OCI-LY3 (cell line): ENCODE measurements around the gene PEX11G.
"Not testable (repeated sequence)": the region's sequence is repeated elsewhere in the genome, so short reads cannot be mapped to it uniquely, and the experiment has no call there.

Source experiments
- H2AFZ ChIP-seq: fragments of 200-600, 300-600 bp; shearing (Covaris generic); 2 replicates; pipeline ENCODE4 v1.6.0; 2014; ENCODE audit warnings: antibody characterized with exemption, low read depth, low read length
- H3K27ac ChIP-seq: fragments of 200-600, 300-600 bp; sonication (generic); 2 replicates; pipeline ENCODE4 v1.5.1; 2014; ENCODE audit warnings: mild to moderate bottlenecking, low read length, moderate library complexity, mixed read lengths
- H3K27me3 ChIP-seq: fragments of 200-600, 300-600 bp; sonication (generic); 2 replicates; pipeline ENCODE4 v1.6.1; 2014; ENCODE audit warnings: low read depth, low read length, mixed read lengths
- H3K36me3 ChIP-seq: fragments of 200-600, 300-600 bp; sonication (generic); replicated peaks from 2 replicates; pipeline ENCODE3; 2014; ENCODE audit warnings: low read depth, low read length, mixed read lengths
- H3K4me1 ChIP-seq: fragments of 300-600, 200-600 bp; sonication (generic); 2 replicates; pipeline ENCODE4 v1.6.1; 2014; ENCODE audit warnings: low read length, mixed read lengths
- H3K4me2 ChIP-seq: fragments of 200-600, 300-600 bp; sonication (generic); 2 replicates; pipeline ENCODE4 v1.6.1; 2014; ENCODE audit warnings: low read length, mixed read lengths
- H3K4me3 ChIP-seq: fragments of 300-600, 200-600 bp; sonication (generic); 2 replicates; pipeline ENCODE4 v1.5.1; 2014; ENCODE audit warnings: antibody characterized with exemption, mild to moderate bottlenecking, low read length, moderate library complexity
- H3K79me2 ChIP-seq: fragments of 300-600, 200-600 bp; shearing (Covaris generic); 2 replicates; pipeline ENCODE4 v1.6.1; 2014; ENCODE audit warnings: mild to moderate bottlenecking, low read length, mixed read lengths
- H3K9ac ChIP-seq: fragments of 300-600, 200-600 bp; shearing (Covaris generic); 2 replicates; pipeline ENCODE4 v1.6.0; 2014; ENCODE audit warnings: mild to moderate bottlenecking, low read length, moderate library complexity
- H3K9me3 ChIP-seq: fragments of 200-600, 300-600 bp; shearing (Covaris generic); 2 replicates; pipeline ENCODE4 v1.6.1; 2014; ENCODE audit warnings: low read length, mixed read lengths; ENCODE audit not compliant: insufficient read depth
- H4K20me1 ChIP-seq: fragments of 200-600, 300-600 bp; sonication (generic); 2 replicates; pipeline ENCODE4 v1.6.1; 2016; ENCODE audit warnings: low read length, mixed read lengths; ENCODE audit not compliant: insufficient read depth
- EZH2phosphoT487 ChIP-seq: fragments of 200-600 bp; shearing (Covaris generic); IDR thresholded peaks from 2 replicates; pipeline ENCODE4 v1.6.1; 2018; ENCODE audit warnings: antibody characterized with exemption, mixed run types, low read depth
- TF ChIP-seq, protein P1 (sequence below): fragments of 200-600, 300-600 bp; sonication (generic); IDR thresholded peaks from 2 replicates; pipeline ENCODE4 v1.5.1; 2014; ENCODE audit warnings: antibody characterized with exemption, low read length, low read depth

PEX11G gene

DNA sequence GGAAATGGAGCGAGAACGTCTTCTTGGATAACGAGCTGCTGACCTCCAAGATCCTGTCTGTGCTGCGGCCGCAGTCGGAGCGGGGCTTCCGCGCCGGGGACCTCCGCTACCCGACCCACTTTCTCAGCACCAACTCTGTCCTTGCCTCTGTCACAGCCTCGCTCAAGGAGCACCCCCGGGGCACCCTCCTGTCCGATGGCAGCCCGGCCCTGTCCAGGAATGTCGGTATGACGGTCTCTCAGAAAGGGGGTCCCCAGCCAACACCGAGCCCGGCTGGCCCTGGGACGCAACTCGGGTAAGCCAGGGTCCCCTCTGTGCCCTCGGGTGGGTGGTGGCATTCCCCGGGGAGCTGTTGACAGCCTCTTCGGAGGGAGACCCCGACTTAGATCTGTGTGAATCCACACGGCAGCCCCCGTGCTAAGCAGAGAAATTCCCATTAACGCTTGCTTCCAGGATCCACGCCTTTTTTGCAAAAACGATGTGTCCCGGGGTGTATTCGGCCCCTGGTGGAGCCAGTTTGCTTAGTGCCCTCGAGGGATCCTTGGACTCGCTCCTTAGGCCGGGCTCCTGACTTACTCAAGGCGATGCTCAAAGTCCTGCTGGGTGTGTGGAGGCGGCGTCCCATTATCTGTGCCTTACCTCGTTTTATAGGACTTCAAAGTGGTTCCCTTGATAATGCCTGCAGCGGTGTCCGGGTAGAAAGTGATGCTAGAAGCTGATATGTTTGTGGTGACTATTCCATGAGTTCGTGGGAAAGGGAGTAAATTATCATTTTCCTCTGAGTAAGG, 48.5 kb downstream of the PEX11G start:
- Histone ChIP-seq H3K36me3 (peaks cover 12% of the 10 kb centered on the region), H3K4me2 (no peak overlapping the region), H3K9ac (no peak overlapping the region), H4K20me1 (no peaks in the 10 kb centered on the region), H3K27me3 (no peaks in the 10 kb centered on the region), H2AFZ (no peak overlapping the region), H3K4me1 (no peaks in the 10 kb centered on the region), H3K27ac (no peak overlapping the region), H3K9me3 (no peaks in the 10 kb centered on the region), H3K79me2 (no peaks in the 10 kb centered on the region), H3K4me3 (no peak overlapping the region)
- TF ChIP-seq, protein P1, sequence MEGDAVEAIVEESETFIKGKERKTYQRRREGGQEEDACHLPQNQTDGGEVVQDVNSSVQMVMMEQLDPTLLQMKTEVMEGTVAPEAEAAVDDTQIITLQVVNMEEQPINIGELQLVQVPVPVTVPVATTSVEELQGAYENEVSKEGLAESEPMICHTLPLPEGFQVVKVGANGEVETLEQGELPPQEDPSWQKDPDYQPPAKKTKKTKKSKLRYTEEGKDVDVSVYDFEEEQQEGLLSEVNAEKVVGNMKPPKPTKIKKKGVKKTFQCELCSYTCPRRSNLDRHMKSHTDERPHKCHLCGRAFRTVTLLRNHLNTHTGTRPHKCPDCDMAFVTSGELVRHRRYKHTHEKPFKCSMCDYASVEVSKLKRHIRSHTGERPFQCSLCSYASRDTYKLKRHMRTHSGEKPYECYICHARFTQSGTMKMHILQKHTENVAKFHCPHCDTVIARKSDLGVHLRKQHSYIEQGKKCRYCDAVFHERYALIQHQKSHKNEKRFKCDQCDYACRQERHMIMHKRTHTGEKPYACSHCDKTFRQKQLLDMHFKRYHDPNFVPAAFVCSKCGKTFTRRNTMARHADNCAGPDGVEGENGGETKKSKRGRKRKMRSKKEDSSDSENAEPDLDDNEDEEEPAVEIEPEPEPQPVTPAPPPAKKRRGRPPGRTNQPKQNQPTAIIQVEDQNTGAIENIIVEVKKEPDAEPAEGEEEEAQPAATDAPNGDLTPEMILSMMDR = no peak
- no peak for TF ChIP-seq EZH2phosphoT487

DNA sequence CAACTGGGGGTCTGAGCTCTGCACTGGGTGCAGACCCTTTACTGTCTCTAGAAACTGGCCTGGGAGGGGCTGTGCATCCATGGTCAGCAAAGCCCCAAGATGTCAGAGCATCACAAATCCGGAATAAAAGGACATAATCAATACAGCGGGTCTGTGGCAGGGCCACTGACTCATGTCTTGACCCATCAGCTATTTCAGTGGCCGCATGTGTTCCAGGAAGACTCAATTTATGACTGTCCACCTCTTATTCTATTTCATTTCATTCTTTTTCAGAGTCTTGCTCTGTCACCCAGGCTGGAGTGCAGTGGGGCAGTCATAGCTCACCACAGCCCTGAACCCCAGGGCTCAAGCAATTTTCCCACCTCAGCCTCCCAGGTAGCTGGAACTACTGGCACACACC, 53.2 kb downstream of the PEX11G start:
- H3K36me3 ChIP-seq = no peaks in the 10 kb centered on the region
- no peak overlapping the region for H3K27ac ChIP-seq
- H3K27me3 ChIP-seq = no peaks in the 10 kb centered on the region
- no peaks in the 10 kb centered on the region for H3K4me1 ChIP-seq
- H2AFZ ChIP-seq = no peak overlapping the region
- no peak overlapping the region for H3K9ac ChIP-seq
- H3K79me2 ChIP-seq = no peaks in the 10 kb centered on the region
- no peak for TF ChIP-seq EZH2phosphoT487
- TF ChIP-seq, protein P1 = no peak
- no peak overlapping the region for H3K4me3 ChIP-seq
- no peak overlapping the region for H3K4me2 ChIP-seq
- H4K20me1 ChIP-seq = no peaks in the 10 kb centered on the region
- no peaks in the 10 kb centered on the region for H3K9me3 ChIP-seq

- H3K9ac ChIP-seq = no peak overlapping the region
- no peaks in the 10 kb centered on the region for H3K79me2 ChIP-seq
- H3K27ac ChIP-seq = no peak overlapping the region
- H3K36me3 ChIP-seq = no peaks in the 10 kb centered on the region
- H3K4me2 ChIP-seq = no peak overlapping the region
- TF ChIP-seq, protein P1 = no peak
- TF ChIP-seq EZH2phosphoT487 = no peak
- no peaks in the 10 kb centered on the region for H3K9me3 ChIP-seq
- H3K27me3 ChIP-seq = no peaks in the 10 kb centered on the region
- H4K20me1 ChIP-seq = no peaks in the 10 kb centered on the region
- H3K4me1 ChIP-seq = no peaks in the 10 kb centered on the region
- no peak overlapping the region for H3K4me3 ChIP-seq
- no peak overlapping the region for H2AFZ ChIP-seq
Observed at GRCh38 chr19:7434391-7434790, 54.4 kb downstream of the PEX11G start.

DNA sequence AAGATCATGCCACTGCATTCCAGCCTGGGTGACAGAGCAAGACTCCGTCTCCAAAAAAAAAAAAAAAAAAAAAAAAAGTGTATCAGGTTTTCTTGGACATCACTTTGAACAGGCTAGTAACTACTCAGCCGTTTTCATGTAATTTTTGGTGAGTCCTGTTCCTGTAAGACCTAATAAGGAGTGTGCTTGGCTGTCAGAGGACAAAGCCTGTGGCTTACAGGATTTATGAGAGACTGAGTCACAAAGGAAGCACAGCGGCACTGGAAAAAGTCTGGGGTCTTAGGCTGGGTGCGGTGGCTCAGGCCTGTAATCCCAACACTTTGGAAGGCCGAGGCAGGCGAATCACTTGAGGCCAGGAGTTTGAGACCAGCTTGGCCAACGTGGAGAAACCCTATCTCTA, 55.4 kb downstream of the PEX11G start:
- not testable (repeated sequence) for H3K79me2 ChIP-seq, H3K4me3 ChIP-seq, H2AFZ ChIP-seq, H3K9ac ChIP-seq, H3K9me3 ChIP-seq, H3K36me3 ChIP-seq, H3K4me1 ChIP-seq, H3K4me2 ChIP-seq, H3K27ac ChIP-seq, H4K20me1 ChIP-seq, H3K27me3 ChIP-seq
